Karpas-422 (cell line): ENCODE data around the gene TCF15. TPM values are rescaled to one million over a fixed set of nuclear protein-coding genes. Genes with fewer than 3 reads are reported as not detected.

Experiments
- DNase-seq: peaks from one replicate; pipeline ENCODE4 v3.0.0-alpha.2; 2015
- H2AFZ ChIP-seq: fragments of 200-600 bp; sonication (generic); 2 replicates; pipeline ENCODE4 v1.6.1; 2014; ENCODE audit warnings: antibody characterized with exemption, low read length, mixed read lengths
- H3K27ac ChIP-seq: fragments of 200-600 bp; sonication (generic); 2 replicates; pipeline ENCODE4 v1.5.1; 2014; ENCODE audit warnings: mild to moderate bottlenecking, low read length, moderate library complexity
- H3K27me3 ChIP-seq: fragments of 200-600 bp; sonication (generic); 2 replicates; pipeline ENCODE4 v1.6.1; 2014; ENCODE audit warnings: low read length, mixed read lengths
- H3K36me3 ChIP-seq: fragments of 200-600 bp; sonication (generic); 2 replicates; pipeline ENCODE4 v1.6.1; 2014; ENCODE audit warnings: low read length, mixed read lengths; ENCODE audit not compliant: insufficient read depth
- H3K4me1 ChIP-seq: fragments of 200-600 bp; sonication (generic); 2 replicates; pipeline ENCODE4 v1.6.1; 2014; ENCODE audit warnings: mild to moderate bottlenecking, low read length, mixed read lengths
- H3K4me2 ChIP-seq: fragments of 200-600 bp; sonication (generic); 2 replicates; pipeline ENCODE4 v1.6.1; 2014; ENCODE audit warnings: low read length, low read depth, mild to moderate bottlenecking; ENCODE audit not compliant: poor library complexity, severe bottlenecking
- H3K4me3 ChIP-seq: fragments of 200-600 bp; sonication (generic); 2 replicates; pipeline ENCODE4 v1.5.1; 2014; ENCODE audit warnings: mild to moderate bottlenecking, antibody characterized with exemption, low read length, mixed read lengths
- H3K79me2 ChIP-seq: fragments of 200-600 bp; sonication (generic); 2 replicates; pipeline ENCODE4 v1.6.1; 2014; ENCODE audit warnings: mild to moderate bottlenecking, low read length, mixed read lengths
- H3K9ac ChIP-seq: fragments of 200-600 bp; sonication (generic); 2 replicates; pipeline ENCODE4 v1.6.0; 2014; ENCODE audit warnings: low read length
- H3K9me2 ChIP-seq: fragments of 200-600 bp; sonication (generic), shearing (Covaris generic); replicated peaks from 2 replicates; pipeline ENCODE4 v1.6.0; 2014; ENCODE audit warnings: mild to moderate bottlenecking, low read length, moderate library complexity; ENCODE audit not compliant: insufficient read depth
- H3K9me3 ChIP-seq: fragments of 300-700, 200-600 bp; sonication (generic); 2 replicates; pipeline ENCODE4 v1.6.1; 2014; ENCODE audit warnings: low read length, mixed read lengths
- H4K20me1 ChIP-seq: fragments of 200-600 bp; sonication (generic); 2 replicates; pipeline ENCODE4 v1.6.1; 2014; ENCODE audit warnings: mild to moderate bottlenecking, antibody characterized with exemption, low read length, low read depth; ENCODE audit not compliant: insufficient read depth
- total RNA-seq: library from RNA; depleted of rRNA; stranded (reverse); fragments of >200 nt; shearing (Covaris generic); gene quantifications from 2 replicates; pipeline ENCODE4 v1.2.3, GENCODE V29; 2014; ENCODE audit warnings: low replicate concordance

TCF15 gene
- total RNA-seq, 1 experiment from 2014 or later: not detected

DNA sequence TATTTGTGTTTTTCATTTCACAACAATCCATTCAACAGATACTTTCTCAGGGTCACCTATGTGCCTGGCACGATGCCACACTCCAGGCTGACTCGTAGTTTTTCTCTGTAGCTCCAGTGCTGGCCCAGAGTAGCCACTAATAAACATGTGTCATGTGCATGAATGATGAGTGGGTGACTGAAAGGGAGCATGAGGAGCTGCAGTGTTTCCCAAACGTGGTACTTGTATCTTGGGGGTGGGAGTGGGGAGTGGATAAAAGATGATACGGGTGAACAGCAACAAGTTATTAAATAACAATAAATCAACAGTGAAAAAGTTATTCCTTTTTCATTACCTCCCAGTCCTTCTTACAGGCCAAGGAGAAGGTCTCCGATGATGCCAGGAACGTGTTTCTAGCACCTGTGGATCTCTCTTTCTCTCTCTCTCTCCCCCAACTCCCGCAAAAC, 25.8 kb upstream of the TCF15 start:
- no peaks in the 10 kb centered on the region for H3K27me3 ChIP-seq
- no peaks in the 10 kb centered on the region for H3K79me2 ChIP-seq
- no peaks in the 10 kb centered on the region for H3K4me1 ChIP-seq
- H3K4me2 ChIP-seq: no peak overlapping the region
- H3K27ac ChIP-seq: no peak overlapping the region
- H2AFZ ChIP-seq: no peak overlapping the region
- H3K36me3 ChIP-seq: no peaks in the 10 kb centered on the region
- H4K20me1 ChIP-seq: no peaks in the 10 kb centered on the region
- DNase-seq: no peak
- no peaks in the 10 kb centered on the region for H3K9me3 ChIP-seq
- no peak overlapping the region for H3K9ac ChIP-seq
- H3K9me2 ChIP-seq: no peaks in the 10 kb centered on the region
- H3K4me3 ChIP-seq: no peak overlapping the region

DNA sequence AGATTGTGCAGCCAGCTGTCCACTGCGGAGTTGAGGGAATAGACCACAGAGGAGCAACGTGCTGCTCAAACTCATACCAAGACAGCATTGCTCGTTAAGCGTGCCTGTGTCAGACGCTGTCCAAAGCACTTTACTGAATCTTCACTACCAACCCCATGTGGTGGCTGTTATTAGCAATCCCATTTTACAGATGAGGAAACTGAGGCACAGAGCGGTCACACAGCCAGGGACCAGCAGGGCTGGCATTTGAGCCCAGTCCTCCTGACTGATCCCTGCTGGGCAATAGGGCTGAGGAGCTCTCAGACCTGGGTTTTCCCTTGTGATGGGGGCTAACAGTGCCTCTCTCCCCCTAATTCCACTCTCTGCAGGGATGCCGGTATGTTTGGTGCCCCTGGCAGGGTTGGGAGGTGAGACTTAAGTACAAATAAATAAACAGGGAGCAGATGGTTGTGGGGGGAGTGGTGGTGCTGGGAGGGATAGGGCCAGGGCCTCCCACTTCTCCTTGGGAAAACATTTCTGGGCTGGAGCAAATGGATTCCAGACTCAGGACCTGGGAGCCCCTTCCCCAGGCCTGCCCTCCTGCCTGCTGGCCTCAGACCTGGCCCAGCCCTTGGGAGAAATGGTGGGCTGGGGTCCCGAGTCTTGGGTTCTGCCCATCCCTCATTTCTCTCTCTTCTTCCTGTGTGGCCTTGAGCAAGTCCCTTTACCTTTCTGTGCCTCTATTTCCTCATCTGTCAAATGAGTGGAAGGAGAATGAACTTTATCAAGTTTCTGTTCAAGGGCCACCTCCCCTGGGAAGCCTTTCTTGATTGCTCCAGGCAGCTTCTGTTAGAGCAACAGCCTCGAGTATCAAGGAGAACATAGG, 25.2 kb upstream of the TCF15 start:
- no peak overlapping the region for H3K4me2 ChIP-seq
- H3K9me3 ChIP-seq: no peaks in the 10 kb centered on the region
- no peaks in the 10 kb centered on the region for H3K9me2 ChIP-seq
- no peak overlapping the region for H3K27ac ChIP-seq
- H3K79me2 ChIP-seq: no peaks in the 10 kb centered on the region
- no peaks in the 10 kb centered on the region for H3K4me1 ChIP-seq
- no peaks in the 10 kb centered on the region for H4K20me1 ChIP-seq
- H3K4me3 ChIP-seq: no peak overlapping the region
- H2AFZ ChIP-seq: no peak overlapping the region
- no peaks in the 10 kb centered on the region for H3K27me3 ChIP-seq
- DNase-seq: no peak
- no peaks in the 10 kb centered on the region for H3K36me3 ChIP-seq
- H3K9ac ChIP-seq: no peak overlapping the region

- H3K4me1 ChIP-seq: no peaks in the 10 kb centered on the region
- no peak overlapping the region for H3K4me2 ChIP-seq
- H2AFZ ChIP-seq: no peak overlapping the region
- no peak overlapping the region for H3K27ac ChIP-seq
- no peaks in the 10 kb centered on the region for H3K36me3 ChIP-seq
- DNase-seq: no peak
- no peaks in the 10 kb centered on the region for H3K79me2 ChIP-seq
- no peaks in the 10 kb centered on the region for H3K9me2 ChIP-seq
- H3K9me3 ChIP-seq: no peaks in the 10 kb centered on the region
- H3K27me3 ChIP-seq: no peaks in the 10 kb centered on the region
- H3K9ac ChIP-seq: no peak overlapping the region
- no peaks in the 10 kb centered on the region for H4K20me1 ChIP-seq
- H3K4me3 ChIP-seq: no peak overlapping the region
These were observed 24.2 kb upstream of the TCF15 start for GRCh38 chr20:634148-634925.

DNA sequence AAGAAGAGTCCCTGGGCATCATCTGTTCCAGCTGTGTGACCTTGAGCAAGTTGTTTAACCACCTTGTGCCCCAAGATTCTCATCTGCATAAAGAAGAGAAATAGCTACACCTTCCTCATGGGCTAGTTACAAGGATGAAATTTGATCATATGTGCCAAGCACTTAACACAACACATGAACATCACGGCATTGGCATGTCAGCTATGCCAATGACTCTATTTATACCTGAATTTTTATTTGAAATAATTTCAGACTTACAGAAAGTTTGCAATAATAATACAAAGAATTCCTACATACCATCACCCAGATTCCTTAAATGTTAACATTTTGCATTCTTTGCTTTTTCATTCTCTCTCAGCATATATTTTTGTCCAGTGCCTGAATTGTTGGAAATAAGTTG, 21.0 kb upstream of the TCF15 start:
- H3K4me3 ChIP-seq: no peak overlapping the region
- no peak overlapping the region for H2AFZ ChIP-seq

GRCh38 chr20:626579-626978, 16.5 kb upstream of the TCF15 start:
- no peaks in the 10 kb centered on the region for H3K9me3 ChIP-seq
- no peak overlapping the region for H2AFZ ChIP-seq
- no peaks in the 10 kb centered on the region for H3K79me2 ChIP-seq
- no peak overlapping the region for H3K4me3 ChIP-seq
- H3K27ac ChIP-seq: no peak overlapping the region
- H3K27me3 ChIP-seq: no peaks in the 10 kb centered on the region
- H3K9me2 ChIP-seq: no peaks in the 10 kb centered on the region
- no peaks in the 10 kb centered on the region for H3K36me3 ChIP-seq
- H3K4me1 ChIP-seq: no peaks in the 10 kb centered on the region
- no peak for DNase-seq
- no peak overlapping the region for H3K4me2 ChIP-seq
- no peaks in the 10 kb centered on the region for H4K20me1 ChIP-seq
- no peak overlapping the region for H3K9ac ChIP-seq

More for the DNA sequence above, 21.0 kb upstream of the TCF15 start:
- Histone ChIP-seq H3K36me3 (no peaks in the 10 kb centered on the region), H3K79me2 (no peaks in the 10 kb centered on the region), H3K27ac (no peak overlapping the region), H3K9me3 (no peaks in the 10 kb centered on the region), H3K9ac (no peak overlapping the region), H3K27me3 (no peaks in the 10 kb centered on the region), H3K4me2 (no peak overlapping the region), H3K4me1 (no peaks in the 10 kb centered on the region), H3K9me2 (no peaks in the 10 kb centered on the region), H4K20me1 (no peaks in the 10 kb centered on the region)
- no peak for DNase-seq

DNA sequence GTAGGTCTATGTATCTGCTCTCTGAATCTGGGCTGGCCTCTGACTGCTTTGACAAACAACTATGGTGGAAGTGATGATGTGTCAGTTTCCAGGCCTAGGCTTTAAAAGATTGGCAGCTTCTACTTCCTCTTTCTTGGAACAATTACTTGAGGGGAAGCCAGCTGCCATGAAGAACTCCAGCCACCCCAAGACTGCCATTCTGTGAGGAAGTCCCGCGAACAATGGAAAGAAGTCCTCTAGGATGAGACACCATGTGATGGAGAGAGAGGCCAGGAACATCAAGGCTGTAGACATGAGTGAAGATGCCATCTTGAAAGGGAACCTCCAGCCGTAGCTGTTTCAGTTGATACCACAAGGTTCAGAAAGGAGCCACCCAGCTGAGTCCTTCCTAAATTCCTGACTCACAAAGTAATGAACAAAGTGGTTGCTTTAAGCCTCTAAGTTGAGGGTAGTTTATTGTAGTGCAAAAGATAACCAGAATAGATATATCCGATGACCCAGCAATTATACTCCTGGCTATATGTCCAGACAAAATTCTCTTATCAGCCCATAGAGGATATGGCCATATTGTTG, 15.3 kb upstream of the TCF15 start:
- no peaks in the 10 kb centered on the region for H4K20me1 ChIP-seq
- no peaks in the 10 kb centered on the region for H3K4me1 ChIP-seq
- no peak overlapping the region for H3K27ac ChIP-seq
- no peaks in the 10 kb centered on the region for H3K27me3 ChIP-seq
- no peaks in the 10 kb centered on the region for H3K79me2 ChIP-seq
- H3K4me2 ChIP-seq: no peak overlapping the region
- no peaks in the 10 kb centered on the region for H3K9me2 ChIP-seq
- no peak for DNase-seq
- no peak overlapping the region for H2AFZ ChIP-seq
- H3K4me3 ChIP-seq: no peak overlapping the region
- no peaks in the 10 kb centered on the region for H3K9me3 ChIP-seq
- no peak overlapping the region for H3K9ac ChIP-seq
- no peaks in the 10 kb centered on the region for H3K36me3 ChIP-seq

DNA sequence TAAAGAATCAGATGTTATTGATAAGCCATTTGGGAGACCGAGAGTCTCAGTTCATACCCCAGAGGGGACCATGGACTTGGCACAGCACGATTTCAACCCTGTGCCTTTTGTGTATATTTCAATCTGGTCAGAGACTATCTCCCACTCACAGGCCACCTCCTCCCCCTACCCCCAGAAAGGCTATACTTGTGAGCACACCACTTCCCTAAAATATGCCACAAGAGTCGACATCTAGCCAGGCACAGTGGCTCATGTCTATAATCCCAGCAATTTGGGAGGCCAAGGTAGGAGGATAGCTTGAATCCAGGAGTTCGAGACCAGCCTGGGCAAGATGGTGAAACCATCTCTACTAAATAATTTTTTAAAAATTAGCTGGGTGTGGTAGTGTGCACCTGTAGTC, 13.6 kb upstream of the TCF15 start:
- Histone ChIP-seq H3K4me3 (no peak overlapping the region), H3K9me3 (no peaks in the 10 kb centered on the region), H3K27me3 (no peaks in the 10 kb centered on the region), H3K9ac (no peak overlapping the region), H3K27ac (no peak overlapping the region), H3K9me2 (no peaks in the 10 kb centered on the region), H3K79me2 (no peaks in the 10 kb centered on the region), H3K36me3 (no peaks in the 10 kb centered on the region), H3K4me1 (no peaks in the 10 kb centered on the region), H4K20me1 (no peaks in the 10 kb centered on the region), H3K4me2 (no peak overlapping the region), H2AFZ (no peak overlapping the region)
- no peak for DNase-seq

GRCh38 chr20:623021-623420, 12.9 kb upstream of the TCF15 start:
- Histone ChIP-seq H3K27ac (no peak overlapping the region), H4K20me1 (no peaks in the 10 kb centered on the region), H3K79me2 (no peaks in the 10 kb centered on the region), H3K9ac (no peak overlapping the region), H3K36me3 (no peaks in the 10 kb centered on the region), H3K27me3 (no peaks in the 10 kb centered on the region), H3K4me3 (no peak overlapping the region), H3K4me2 (no peak overlapping the region), H3K9me2 (no peaks in the 10 kb centered on the region), H3K9me3 (no peaks in the 10 kb centered on the region), H2AFZ (no peak overlapping the region), H3K4me1 (no peaks in the 10 kb centered on the region)
- no peak for DNase-seq
